GM10248 (cell line): ENCODE data around the gene CCDC127.
"Not testable (repeated sequence)": the region's sequence is repeated elsewhere in the genome, so short reads cannot be mapped to it uniquely, and the experiment has no call there.

ENCODE experiments used
- CTCF ChIA-PET: fragments of 300-600 bp; sonication (Branson Sonifier 250); formaldehyde crosslinking; extraction: SDS; loops from one replicate; lab custom pipeline; 2021; ENCODE audit warnings: antibody characterized with exemption; lab: Yijun Ruan, JAX
- POLR2A ChIA-PET: fragments of 350-650 bp; sonication (Branson Sonifier 250); formaldehyde crosslinking; extraction: SDS; loops from one replicate; lab custom pipeline; 2020; ENCODE audit warnings: antibody characterized with exemption; lab: Yijun Ruan, JAX
- DNase-seq: peaks from one replicate; pipeline ENCODE4 v3.0.0; 2012; ENCODE audit errors: extremely low spot score
- TF ChIP-seq, protein P1 (sequence below): IDR thresholded peaks from 2 replicates; pipeline ENCODE4 v1.5.1; 2012; ENCODE audit warnings: mild to moderate bottlenecking, low read depth; ENCODE audit errors: extremely low read depth, missing control alignments, control extremely low read depth

The CCDC127 gene

DNA sequence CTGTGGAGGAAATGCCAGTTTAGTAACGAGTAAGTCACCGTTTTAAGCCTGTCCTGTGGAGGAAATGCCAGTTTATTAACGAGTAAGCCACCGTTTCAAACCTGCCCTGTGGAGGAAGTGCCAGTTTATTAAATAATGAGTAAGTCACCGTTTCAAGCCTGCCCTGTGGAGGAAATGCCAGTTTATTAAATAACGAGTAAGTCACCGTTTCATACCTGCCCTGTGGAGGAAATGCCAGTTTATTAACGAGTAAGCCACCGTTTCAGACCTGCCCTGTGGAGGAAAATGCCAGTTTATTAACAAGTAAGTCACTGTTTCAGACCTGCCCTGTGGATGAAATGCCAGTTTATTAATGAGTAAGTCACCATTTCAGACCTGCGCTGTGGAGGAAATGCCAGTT, 34.6 kb upstream of the CCDC127 start:
- ChIA-PET POLR2A (no interaction called here), CTCF (no interaction called here)
- TF ChIP-seq, protein P1, sequence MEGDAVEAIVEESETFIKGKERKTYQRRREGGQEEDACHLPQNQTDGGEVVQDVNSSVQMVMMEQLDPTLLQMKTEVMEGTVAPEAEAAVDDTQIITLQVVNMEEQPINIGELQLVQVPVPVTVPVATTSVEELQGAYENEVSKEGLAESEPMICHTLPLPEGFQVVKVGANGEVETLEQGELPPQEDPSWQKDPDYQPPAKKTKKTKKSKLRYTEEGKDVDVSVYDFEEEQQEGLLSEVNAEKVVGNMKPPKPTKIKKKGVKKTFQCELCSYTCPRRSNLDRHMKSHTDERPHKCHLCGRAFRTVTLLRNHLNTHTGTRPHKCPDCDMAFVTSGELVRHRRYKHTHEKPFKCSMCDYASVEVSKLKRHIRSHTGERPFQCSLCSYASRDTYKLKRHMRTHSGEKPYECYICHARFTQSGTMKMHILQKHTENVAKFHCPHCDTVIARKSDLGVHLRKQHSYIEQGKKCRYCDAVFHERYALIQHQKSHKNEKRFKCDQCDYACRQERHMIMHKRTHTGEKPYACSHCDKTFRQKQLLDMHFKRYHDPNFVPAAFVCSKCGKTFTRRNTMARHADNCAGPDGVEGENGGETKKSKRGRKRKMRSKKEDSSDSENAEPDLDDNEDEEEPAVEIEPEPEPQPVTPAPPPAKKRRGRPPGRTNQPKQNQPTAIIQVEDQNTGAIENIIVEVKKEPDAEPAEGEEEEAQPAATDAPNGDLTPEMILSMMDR, result no peak
- DNase-seq, result no peak

DNA sequence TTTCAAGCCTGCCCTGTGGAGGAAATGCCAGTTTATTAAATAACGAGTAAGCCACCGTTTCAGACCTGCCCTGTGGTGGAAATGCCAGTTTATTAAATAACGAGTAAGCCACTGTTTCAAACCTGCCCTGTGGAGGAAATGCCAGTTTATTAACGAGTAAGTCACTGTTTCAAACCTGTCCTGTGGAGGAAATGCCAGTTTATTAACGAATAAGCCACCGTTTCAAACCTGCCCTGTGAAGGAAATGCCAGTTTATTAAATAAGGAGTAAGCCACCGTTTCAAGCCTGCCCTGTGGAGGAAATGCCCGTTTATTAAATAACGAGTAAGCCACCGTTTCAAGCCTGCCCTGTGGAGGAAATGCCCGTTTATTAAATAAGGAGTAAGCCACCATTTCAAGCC, 34.0 kb upstream of the CCDC127 start:
- CTCF ChIA-PET, DNase-seq, POLR2A ChIA-PET: not testable (repeated sequence)

DNA sequence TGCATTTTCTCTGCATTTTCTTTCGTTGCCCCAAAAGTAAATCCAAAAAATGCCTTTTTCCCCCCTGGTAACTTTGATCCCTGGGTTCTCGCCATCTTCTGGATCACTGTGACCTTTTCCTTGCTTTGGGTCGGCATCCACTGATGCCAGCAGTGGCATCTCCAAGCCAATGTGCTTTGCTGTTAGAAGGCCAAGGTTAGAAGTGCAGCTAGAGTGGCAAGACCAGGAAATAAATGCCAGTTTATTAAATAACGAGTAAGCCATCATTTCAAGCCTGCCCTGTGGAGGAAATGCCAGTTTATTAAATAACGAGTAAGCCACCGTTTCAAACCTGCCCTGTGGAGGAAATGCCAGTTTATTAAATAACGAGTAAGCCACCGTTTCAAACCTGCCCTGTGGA, 33.6 kb upstream of the CCDC127 start:
- DNase-seq, POLR2A ChIA-PET, CTCF ChIA-PET: not testable (repeated sequence)

DNA sequence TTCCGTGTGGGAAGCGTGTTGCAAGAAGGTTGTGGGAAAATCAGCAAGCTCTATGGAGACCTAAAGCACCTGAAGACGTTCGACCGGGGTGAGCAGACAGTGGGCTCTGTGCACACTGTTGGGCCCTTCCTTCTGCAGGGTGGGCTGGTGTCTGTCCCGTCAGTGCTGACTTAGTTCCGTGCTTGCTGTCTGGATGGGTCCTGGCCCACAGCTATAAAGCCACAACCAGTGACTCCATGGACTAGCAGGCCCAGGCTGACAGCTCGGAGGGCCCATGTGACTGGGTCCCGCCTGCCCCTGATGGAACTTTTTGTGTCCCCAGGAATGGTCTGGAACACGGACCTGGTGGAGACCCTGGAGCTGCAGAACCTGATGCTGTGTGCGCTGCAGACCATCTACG, 33.1 kb upstream of the CCDC127 start:
- DNase-seq, POLR2A ChIA-PET, CTCF ChIA-PET: not testable (repeated sequence)

DNA sequence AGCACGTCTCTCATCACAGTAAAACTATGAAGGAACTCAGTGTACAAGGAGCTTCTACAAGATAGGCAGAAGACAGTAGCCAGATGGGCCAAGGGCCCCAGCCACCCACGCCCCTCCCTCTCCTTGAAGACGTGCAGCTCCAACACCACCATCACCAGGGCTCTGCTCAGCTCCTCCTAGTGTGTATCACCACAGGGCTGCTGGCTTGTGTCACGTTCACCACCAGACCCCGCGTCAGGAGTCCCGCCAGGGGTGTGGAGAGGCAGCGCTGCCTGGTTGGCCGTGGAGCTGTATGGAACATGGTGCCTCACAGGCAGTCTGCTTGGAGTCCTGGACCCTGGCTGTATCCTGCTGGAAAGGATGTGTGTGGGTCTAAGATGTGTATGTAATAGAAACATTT, 32.4 kb upstream of the CCDC127 start:
- DNase-seq, POLR2A ChIA-PET, CTCF ChIA-PET: not testable (repeated sequence)

DNA sequence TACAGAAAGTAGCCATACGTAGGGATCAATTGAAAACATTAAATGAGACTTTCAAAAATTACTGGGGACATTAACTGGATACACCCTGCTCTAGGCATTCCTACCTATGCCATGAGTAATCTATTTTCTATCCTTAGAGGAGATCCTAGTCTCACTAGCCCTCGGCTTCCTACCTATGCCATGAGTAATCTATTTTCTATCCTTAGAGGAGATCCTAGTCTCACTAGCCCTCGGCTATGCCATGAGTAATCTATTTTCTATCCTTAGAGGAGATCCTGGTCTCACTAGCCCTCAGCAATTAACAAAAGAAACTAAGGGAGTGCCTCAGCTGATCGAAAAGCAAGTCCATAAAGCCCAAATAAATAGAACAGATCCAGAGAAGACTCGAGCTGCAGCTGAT, 27.8 kb upstream of the CCDC127 start:
- CTCF ChIA-PET, POLR2A ChIA-PET, DNase-seq: not testable (repeated sequence)

DNA sequence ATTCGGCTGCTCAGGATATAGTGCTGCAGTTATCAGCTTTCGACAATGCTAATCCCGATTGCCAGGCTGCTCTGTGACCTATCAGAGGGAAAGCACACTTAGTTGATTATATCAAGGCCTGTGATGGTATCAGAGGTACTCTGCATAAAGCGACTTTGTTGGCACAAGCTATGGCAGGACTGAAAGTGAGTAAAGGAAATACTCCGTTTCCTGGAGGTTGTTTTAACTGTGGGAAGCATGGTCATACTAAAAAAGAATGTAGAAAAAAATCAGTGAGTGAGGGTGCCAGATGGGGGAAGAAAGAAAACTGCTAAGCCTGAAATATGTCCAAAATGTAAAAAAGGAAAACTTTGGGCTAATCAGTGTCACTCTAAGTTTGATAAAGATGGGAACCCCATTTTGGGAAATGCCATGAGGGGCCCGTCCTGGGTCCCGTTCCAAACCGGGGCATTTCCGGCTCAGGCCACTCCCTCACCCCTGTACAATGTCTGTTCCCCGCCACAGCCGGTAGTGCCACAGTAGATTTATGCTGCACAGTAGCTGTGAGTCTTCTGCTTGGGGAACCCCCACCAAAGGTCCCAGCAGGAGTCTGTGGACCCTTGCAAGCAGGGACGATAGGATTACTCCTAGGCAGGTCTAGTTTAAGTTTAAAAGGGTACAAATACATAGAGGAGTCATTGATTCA, 25.9 kb upstream of the CCDC127 start:
- POLR2A ChIA-PET, DNase-seq, CTCF ChIA-PET: not testable (repeated sequence)

DNA sequence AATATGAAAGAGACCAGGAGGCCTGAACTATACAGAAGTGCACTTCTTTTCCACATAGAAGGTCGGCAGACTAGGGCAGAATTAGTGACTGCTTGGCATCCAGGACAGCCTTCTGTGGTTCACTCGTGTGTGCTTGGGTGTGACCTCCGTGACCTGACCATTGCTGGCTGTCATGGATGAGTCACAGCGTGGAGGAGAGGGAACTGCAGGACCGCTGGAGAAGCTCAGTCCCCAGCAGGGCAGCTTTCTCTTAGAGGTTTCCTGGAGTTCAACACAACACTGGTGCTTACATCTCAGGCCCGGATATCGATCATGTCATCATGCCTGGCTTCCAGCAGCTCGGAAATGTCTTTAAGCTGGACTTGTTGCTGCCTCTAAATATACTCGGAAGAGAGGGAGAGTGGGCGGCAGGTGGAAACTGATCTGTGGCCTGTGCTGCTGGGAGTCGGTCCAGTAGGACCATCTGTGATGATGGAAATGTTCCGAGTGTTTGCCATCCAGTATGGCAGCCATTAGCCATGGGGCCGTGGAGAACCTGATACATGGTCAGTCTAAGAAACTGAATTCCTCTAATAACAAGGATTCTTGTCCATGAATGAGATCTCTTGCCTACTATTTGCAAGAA, 23.2 kb upstream of the CCDC127 start:
- CTCF ChIA-PET, DNase-seq, POLR2A ChIA-PET: not testable (repeated sequence)

DNA sequence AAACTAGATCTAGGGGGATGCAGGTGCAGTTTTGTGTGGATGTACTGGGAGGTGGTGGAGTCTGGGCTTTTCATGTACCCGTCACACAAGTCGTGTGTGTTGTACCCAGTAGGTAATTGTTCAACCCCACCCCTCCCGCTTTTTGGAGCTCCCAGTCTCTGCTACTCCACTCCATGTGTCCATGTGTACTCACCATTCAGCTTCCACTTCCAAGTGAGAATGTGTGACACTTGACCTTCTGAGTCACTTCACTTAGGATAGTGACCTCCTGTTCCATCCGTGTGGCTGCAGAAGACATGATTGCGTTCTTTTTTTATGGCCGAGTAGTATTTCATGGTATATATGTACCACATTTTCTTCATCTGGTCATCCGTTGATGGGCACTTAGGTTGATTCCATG, 22.6 kb upstream of the CCDC127 start:
- CTCF ChIA-PET, POLR2A ChIA-PET, DNase-seq: not testable (repeated sequence)

DNA sequence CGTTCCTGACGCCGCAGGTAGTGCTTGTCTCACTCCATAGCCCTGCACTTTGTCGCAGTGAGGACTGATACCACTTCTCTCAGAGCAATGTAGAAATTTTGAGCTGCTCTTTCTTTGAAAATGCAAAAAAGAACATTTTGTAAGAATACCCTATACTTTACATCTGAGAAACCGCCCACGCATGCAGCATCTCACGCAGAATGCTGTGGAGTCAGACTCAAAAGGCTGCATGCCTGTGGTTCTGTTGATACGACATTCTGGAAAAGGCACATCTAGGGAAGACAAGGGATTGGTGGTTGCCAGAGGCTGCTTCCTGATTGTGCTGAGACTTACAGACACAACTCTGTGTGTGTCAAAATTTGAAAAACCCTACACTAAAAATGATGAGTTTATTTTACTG, 20.0 kb upstream of the CCDC127 start:
- DNase-seq, POLR2A ChIA-PET, CTCF ChIA-PET: not testable (repeated sequence)

DNA sequence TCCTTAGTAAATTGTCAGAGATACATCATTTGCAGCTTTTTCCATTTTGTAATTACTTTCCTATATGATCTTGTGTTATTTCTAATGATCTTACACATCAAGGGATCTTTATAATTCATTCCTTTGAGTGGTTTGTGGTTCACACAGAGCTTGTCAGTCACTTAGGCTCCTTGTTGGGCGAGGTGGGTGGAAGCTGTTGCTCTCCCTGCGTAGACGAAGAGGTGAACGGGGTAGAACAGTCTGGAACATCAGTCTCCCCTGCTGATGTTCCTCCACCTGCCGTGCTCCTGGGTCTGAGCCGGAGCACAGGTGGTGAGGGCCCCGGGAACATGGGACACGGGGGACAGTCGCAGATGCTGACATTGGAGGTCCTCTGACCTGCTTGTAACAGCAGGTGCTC, 17.6 kb upstream of the CCDC127 start:
- DNase-seq, POLR2A ChIA-PET: not testable (repeated sequence)
- CTCF ChIA-PET, result interaction anchor here (1.2 kb wide), 1 partner anchor 8 kb away, joined by 3 read pairs; no protein-coding TSS in a partner anchor

DNA sequence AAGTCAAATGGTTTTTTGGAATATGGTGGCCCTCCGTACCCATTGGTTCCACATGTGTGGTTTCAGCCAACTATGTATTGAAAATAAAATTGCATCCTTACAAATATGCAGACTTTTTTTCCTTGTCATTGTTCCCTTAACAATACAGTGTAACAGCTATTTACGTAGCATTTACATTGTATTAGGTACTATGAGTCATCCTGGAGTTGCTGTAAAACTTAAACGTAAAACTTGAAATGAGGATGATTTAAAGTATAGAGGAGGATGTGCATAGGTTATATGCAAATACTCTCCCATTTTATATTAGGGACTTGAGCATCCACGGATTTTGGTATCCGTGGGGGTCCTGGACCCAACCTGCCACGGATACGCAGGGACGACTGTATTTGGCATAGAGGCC, 16.5 kb upstream of the CCDC127 start:
- ChIA-PET POLR2A (interaction anchor here (0.6 to 0.7 kb wide), 2 partner anchors 121 to 275 kb away, joined by 4 read pairs; no protein-coding TSS in a partner anchor), CTCF (no interaction called here)

DNA sequence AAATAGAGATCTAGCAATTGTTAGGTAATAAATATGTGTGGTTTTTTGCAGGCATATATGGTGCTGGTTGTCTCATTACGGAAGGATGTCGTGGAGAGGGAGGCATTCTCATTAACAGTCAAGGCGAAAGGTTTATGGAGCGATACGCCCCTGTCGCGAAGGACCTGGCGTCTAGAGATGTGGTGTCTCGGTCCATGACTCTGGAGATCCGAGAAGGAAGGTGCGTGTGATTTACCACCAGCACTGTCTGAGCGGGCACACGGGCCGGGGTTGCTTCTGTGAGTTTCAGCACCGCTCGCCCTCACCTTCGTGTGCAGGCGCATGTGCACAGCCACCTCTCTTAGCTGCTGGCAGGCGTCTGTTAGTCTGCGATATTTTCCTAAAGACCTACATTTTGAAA, 15.5 kb upstream of the CCDC127 start:
- CTCF ChIA-PET, result interaction anchor here (1.3 to 1.5 kb wide), 2 partner anchors 11 to 51 kb away, joined by 3 read pairs; no protein-coding TSS in a partner anchor
- POLR2A ChIA-PET, DNase-seq: not testable (repeated sequence)

More for the DNA sequence above, 16.5 kb upstream of the CCDC127 start:
- TF ChIP-seq, protein P1, result no peak
- DNase-seq, result no peak
